ENCODE data around the gene SLC25A33. TPM values are rescaled to one million over a fixed set of nuclear protein-coding genes. Genes with fewer than 3 reads are reported as not detected.

The SLC25A33 gene
- total RNA-seq, 1 donor from 2014 or later = 4.9 TPM

- Histone ChIP-seq H3K27me3 (no peaks in the 10 kb centered on the region), H3K4me1 (no peaks in the 10 kb centered on the region), H3K4me3 (no peak overlapping the region), H3K9me3 (no peaks in the 10 kb centered on the region), H3K36me3 (peaks cover 27% of the 10 kb centered on the region), H3K27ac (no peak overlapping the region)
- no peak for ATAC-seq
- TF ChIP-seq, protein P1, sequence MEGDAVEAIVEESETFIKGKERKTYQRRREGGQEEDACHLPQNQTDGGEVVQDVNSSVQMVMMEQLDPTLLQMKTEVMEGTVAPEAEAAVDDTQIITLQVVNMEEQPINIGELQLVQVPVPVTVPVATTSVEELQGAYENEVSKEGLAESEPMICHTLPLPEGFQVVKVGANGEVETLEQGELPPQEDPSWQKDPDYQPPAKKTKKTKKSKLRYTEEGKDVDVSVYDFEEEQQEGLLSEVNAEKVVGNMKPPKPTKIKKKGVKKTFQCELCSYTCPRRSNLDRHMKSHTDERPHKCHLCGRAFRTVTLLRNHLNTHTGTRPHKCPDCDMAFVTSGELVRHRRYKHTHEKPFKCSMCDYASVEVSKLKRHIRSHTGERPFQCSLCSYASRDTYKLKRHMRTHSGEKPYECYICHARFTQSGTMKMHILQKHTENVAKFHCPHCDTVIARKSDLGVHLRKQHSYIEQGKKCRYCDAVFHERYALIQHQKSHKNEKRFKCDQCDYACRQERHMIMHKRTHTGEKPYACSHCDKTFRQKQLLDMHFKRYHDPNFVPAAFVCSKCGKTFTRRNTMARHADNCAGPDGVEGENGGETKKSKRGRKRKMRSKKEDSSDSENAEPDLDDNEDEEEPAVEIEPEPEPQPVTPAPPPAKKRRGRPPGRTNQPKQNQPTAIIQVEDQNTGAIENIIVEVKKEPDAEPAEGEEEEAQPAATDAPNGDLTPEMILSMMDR (IDR thresholded peaks at IDR 0.05) = no peak
- intact Hi-C loops (cut with DNase I) = no loop called here
- DNase-seq = no peak
Observed at GRCh38 chr1:9603766-9604753, 64.8 kb downstream of the SLC25A33 start.

- H3K27me3 ChIP-seq = no peaks in the 10 kb centered on the region
- intact Hi-C loops (cut with DNase I) = no loop called here
- ATAC-seq (no peak), DNase-seq (no peak)
- no peaks in the 10 kb centered on the region for H3K9me3 ChIP-seq
- H3K4me3 ChIP-seq = no peak overlapping the region
- H3K4me1 ChIP-seq = no peaks in the 10 kb centered on the region
- TF ChIP-seq, protein P1 (IDR thresholded peaks at IDR 0.05) = no peak
- no peak overlapping the region for H3K27ac ChIP-seq
- H3K36me3 ChIP-seq = peaks cover 27% of the 10 kb centered on the region
Observed at GRCh38 chr1:9604836-9605235, 65.6 kb downstream of the SLC25A33 start.

GRCh38 chr1:9605946-9606455, 66.7 kb downstream of the SLC25A33 start:
- Histone ChIP-seq H3K4me3 (no peak overlapping the region), H3K9me3 (no peaks in the 10 kb centered on the region), H3K4me1 (no peaks in the 10 kb centered on the region), H3K27me3 (no peaks in the 10 kb centered on the region), H3K27ac (no peak overlapping the region), H3K36me3 (peaks cover 27% of the 10 kb centered on the region)
- TF ChIP-seq, protein P1 (IDR thresholded peaks at IDR 0.05) = no peak
- intact Hi-C loops (cut with DNase I) = no loop called here
- no peak for ATAC-seq
- DNase-seq = no peak

DNA sequence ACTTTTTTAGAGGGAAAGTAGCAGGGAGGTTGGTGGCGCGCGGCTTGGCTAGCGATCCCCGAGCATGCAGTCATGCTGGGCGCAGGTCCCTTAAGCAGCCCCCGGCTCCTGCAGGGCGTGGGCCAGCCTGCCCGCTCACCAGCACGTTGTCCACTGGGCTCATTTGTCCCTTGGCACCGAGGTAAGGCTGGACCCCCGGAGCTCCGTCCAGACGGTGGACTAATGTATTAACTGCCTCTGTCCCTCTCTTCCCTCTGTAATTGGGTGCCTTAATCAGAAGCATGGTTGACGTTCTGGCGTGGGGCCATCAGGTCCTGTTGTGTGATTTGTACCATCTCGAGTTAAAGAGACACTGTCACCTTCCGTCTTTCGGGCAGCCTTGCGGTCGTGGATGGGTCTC, 67.2 kb downstream of the SLC25A33 start:
- Histone ChIP-seq H3K4me1 (no peaks in the 10 kb centered on the region), H3K9me3 (no peaks in the 10 kb centered on the region), H3K27me3 (no peaks in the 10 kb centered on the region), H3K4me3 (no peak overlapping the region), H3K36me3 (peaks cover 25% of the 10 kb centered on the region), H3K27ac (no peak overlapping the region)
- TF ChIP-seq, protein P1 (IDR thresholded peaks at IDR 0.05) = no peak
- ATAC-seq = no peak
- no peak for DNase-seq
- intact Hi-C loops (cut with DNase I) = no loop called here

DNA sequence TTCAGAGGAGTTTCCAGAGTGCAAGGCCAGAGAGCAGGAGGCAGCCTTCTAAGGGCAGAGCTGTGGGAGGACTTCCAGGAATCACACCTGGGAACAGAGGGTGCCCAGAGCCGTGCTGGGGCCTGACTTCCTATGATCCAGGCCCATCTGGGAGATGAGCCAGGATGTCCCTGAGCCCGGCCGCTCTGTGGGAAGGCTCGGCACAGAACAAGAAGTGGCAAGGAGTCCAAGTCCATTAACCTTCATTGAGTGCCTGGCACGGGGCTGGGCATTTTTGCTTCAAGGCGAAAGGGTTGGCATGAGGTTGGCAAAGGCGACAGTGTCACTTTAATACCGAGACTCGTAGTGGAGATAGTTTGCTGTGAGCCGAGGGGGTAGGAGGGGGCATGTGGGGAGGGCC, 67.7 kb downstream of the SLC25A33 start:
- DNase-seq (no peak), ATAC-seq (no peak)
- intact Hi-C loops (cut with DNase I) = no loop called here
- TF ChIP-seq, protein P1 (IDR thresholded peaks at IDR 0.05) = no peak
- no peaks in the 10 kb centered on the region for H3K4me1 ChIP-seq
- no peaks in the 10 kb centered on the region for H3K27me3 ChIP-seq
- H3K4me3 ChIP-seq = no peak overlapping the region
- no peak overlapping the region for H3K27ac ChIP-seq
- no peaks in the 10 kb centered on the region for H3K9me3 ChIP-seq
- peaks cover 25% of the 10 kb centered on the region for H3K36me3 ChIP-seq
